Esophagus squamous epithelium (tissue), 4 donors: ENCODE data around the gene RBM20.

Source experiments
- CTCF ChIP-seq, 6 experiments: fragments of 450-650 bp in 4 of 6; fragments of 200-600 bp in 2 of 6; sonication (generic) in 2 of 6; IDR thresholded peaks; one replicate each; pipeline ENCODE4 v1.5.1; 2016 to 2019; ENCODE audit warnings: antibody characterized with exemption in 6 of 6, mild to moderate bottlenecking in 4 of 6, moderate library complexity in 4 of 6
- POLR2A ChIP-seq, 4 donors: fragments of 450-650 bp; IDR thresholded peaks; one replicate each; pipeline ENCODE4 v1.6.1; 2017; ENCODE audit warnings: antibody characterized with exemption in 4 of 4, mild to moderate bottlenecking in 4 of 4, moderate library complexity in 3 of 4

GRCh38 chr10:110825508-110825907 lies 181.4 kb downstream of the RBM20 start:
- TF ChIP-seq CTCF (IDR thresholded peaks at IDR 0.05) (no peak), POLR2A (IDR thresholded peaks at IDR 0.05) (no peak)
